ENCODE data around the gene STARD9.
"Not testable (repeated sequence)": the region's sequence is repeated elsewhere in the genome, so short reads cannot be mapped to it uniquely, and the experiment has no call there.

The STARD9 gene

DNA sequence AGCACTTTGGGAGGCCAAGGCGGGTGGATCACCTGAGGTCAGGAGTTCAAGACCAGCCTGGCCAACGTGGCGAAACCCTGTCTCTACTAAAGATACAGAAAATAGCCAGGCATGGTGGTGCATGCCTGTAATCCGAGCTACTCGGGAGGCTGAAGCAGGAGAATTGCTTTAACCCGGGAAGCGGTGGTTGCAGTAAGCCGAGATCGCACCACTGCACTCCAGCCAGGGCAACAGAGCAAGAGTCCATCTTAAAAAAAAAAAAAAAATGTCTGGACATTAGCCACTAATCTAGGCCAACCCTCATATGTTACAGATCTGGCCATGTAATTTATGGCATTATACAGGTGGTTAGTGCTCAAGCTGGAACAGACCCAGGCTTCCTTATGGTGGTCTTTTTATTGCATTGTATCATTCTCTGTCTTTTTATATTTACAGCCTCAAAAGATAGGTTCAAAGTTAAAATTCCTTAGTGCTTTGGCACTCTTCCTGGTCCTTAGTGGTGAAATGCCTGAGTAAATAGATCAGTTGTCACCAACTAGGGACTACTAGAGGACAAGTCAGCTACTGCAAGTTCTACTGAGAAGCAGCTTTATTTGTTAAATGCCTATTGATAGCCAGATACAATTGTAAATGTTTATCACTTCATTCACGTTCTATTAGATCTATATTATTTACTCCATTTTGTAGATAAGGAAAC lies 16.0 kb downstream of the STARD9 start:
- peak; percentile 17 for DNase-seq

DNA sequence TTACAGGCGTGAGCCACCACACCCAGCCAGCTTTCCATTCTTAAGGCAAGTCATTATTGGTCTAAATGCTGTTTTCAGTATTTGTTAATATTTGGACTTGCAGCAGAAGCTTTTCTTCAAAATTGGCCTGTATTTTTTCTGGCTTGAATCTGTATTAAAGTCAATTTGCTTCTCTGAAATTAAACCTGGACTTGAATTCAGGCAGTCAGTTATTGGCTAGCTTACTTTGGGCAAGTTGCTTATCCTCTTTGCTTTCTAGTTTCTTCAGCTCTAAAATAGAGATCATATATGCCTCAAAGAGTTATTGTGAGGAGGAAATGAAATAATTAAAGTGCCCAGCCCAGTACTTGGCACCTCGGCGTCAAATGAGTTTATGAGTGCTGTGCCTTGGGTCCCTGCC lies 17.3 kb downstream of the STARD9 start:
- DNase-seq = no peak

DNA sequence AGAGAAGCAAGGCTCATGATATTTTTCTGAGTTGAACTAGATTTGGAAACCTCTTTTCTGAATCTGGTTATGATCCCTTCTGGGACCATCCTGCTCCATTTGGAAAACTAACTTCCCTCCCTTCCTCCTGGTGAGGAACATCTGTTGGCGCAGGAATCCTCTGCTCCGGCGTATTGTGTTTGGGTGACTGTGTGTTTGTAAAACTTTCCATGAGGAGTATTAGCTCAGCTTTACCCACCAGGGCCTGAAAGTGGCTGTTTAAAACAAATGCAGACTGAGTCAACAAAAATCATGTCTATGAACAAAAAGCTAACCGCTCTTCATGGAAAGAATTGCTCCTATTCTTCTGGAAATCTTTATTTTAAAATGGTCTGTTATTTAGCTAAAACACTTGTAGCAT lies 17.7 kb downstream of the STARD9 start:
- no peak for DNase-seq

DNA sequence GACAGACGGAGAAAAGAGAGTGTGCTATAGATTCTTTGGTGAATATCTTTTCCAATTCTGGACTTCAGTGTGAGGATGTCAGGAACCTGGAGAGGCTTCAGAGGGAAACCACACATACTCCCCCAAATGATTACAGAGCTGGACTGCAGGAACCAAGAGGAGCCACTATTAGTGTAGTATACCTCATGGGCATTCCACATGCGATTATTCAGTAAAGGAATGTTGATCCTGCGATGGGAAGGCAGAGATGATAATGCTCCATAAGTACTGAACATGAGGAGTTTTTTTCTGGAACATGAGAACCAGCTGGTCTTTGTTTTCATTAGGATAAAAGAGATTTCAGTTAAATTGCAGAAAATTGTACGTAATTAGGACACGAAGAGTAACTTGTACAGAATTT lies 18.7 kb downstream of the STARD9 start:
- DNase-seq = no peak

DNA sequence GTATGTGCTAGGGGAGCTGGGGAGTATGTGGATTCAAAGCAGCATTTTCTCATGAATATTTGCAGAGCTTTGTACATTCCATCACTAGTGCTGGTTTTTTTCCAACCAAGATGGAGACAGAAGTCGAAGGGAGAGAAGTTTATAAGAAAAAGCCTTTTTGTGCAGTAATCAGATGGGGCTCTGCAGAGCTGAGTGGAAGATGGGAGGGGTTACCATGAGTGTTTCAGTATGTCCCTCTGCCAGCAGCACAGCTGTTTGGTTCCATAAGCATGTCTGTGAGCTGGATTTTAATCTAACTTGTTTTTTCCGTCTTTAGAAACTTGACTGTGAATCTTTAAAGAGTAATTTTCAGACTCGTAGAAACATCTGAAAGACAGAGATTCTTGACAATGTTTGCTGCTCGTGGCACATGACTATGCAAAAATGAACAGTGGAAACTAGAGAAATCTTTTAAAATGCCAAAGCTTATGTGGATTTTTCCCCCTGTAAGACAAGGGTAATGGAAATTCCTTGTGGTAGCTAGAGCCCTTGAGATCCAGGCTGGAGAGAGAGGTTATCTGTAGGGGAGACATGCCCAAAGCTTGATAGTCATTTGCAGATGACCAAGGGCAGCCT lies 20.3 kb downstream of the STARD9 start:
- DNase-seq = no peak

DNA sequence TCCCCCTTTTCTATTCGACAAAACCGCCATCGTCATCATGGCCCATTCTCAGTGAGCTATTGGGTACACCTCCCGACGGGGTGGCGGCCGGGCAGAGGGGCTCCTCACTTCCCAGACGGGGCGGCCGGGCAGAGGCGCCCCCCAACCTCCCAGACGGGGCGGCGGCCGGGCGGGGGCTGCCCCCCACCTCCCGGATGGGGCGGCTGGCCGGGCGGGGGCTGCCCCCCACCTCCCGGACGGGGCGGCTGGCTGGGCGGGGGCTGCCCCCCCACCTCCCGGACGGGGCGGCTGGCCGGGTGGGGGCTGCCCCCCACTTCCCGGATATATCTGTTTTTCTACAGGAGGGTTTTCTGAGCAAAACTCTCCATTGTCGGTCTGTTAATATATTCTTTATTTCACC lies 25.9 kb downstream of the STARD9 start:
- DNase-seq = not testable (repeated sequence)

DNA sequence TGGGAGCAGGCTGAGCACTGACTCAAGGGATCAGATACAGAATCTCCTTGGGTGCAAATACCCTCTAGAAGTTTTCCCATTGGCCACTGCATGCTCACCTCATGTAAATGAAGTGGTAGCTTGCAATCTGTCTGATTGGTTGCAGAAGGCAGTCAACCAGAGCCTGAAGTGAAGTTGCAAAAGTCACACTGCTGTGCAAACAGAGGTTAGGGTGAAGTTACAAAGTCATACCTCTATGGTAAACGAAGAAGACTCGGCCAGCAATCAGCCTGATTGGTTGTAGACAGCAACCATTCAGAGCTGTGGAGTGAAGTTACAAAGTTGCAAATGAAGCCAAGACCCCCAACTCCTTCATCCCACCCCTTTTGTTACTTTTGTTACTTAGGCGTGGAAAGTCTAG lies 27.1 kb downstream of the STARD9 start:
- no peak for DNase-seq

DNA sequence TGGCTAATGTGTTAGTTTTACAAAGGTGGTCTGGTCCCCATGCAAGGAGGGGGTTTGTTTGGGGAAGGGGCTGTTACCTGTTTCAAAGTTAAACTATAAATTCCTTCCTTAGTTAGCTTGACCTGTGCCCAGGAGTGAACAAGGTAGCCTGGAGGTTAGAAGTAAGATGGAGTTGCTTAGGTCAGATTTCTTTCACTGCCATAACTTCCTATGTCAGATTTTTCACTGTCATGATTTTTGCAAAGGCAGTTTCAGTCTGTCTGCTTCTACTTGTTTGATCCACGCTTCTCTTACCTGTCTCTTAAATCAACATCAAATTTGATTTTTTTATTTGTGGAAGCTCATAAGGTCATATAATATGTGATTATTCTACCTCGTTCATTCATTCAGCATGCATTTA lies 28.6 kb downstream of the STARD9 start:
- DNase-seq = no peak

DNA sequence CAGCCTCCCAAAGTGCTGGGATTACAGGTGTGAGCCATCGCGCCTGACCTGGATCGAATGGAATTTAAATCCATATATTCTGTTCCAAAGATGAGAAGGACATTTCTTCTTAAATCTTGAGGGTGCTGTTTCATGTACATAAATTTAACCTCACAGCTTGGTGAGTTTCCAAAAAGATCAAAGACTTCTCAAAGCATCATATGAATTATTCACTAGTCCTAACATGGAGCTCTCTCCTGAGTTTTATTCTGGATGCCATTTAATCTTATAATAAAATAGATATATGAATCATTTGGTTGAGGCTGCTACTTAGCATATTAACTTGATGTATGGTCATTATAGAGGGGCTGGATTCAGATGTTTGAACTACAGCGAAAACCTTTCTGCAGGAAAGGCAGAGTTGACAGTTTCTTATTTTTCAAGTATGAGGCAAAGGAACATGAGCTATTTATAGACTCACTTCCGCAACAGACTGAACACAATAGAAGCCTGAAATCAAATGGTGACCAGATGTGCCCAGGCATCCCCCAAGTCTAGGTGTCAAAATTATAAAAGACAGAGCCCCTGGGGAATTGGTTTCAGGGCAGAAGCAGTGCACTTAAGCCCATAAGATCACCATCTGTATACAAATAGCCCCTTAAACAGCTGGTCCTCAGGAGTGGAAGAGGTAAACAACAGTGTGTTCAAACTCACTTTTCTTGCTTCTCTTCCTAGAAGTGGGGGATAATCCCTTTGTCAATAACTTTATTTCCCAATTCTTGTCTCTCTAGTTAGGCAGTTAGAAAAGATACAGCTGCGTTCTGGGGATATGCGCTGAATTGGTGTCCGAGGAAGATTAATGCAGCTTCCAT lies 29.7 kb downstream of the STARD9 start:
- DNase-seq = peak; percentile 92

DNA sequence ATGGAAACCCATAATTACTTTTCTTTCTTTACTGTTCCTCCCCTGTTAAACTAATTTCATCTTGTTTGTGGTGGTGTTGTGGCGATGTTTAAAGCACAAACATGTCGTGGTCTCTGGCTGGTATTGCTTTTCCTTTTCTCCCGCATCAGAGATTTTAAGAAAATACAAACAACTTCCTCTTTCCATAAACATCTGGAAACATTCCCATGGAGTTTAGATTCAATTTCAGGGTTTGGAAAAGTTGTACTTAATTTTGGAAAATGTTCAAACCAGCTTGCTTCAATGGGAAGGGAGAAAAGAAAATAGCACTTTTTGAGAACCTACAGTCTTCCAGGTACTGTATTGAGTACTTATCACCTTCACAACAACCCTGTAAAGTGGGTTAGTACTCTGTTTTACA lies 30.4 kb downstream of the STARD9 start:
- DNase-seq = no peak

DNA sequence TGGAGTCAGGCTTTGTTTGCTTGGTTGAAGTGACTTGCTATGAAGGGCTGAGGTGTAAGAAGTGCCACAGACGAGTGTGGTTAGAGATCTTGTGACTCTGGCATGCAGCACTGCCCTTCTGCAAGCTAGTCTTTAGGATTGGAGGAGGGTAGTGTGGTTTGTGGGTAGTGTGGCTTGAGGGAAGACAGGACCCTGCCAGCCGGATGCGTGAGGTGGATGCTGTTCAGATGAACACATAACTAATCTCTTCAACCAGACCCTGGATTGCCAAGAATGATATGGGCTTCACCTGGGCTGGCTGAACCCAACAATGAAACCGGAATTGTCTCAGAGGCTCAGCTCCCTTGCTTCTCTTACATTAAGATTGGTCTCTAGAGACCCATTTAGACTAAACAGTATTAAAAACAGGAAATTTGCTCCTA lies 32.7 kb downstream of the STARD9 start:
- DNase-seq = no peak

DNA sequence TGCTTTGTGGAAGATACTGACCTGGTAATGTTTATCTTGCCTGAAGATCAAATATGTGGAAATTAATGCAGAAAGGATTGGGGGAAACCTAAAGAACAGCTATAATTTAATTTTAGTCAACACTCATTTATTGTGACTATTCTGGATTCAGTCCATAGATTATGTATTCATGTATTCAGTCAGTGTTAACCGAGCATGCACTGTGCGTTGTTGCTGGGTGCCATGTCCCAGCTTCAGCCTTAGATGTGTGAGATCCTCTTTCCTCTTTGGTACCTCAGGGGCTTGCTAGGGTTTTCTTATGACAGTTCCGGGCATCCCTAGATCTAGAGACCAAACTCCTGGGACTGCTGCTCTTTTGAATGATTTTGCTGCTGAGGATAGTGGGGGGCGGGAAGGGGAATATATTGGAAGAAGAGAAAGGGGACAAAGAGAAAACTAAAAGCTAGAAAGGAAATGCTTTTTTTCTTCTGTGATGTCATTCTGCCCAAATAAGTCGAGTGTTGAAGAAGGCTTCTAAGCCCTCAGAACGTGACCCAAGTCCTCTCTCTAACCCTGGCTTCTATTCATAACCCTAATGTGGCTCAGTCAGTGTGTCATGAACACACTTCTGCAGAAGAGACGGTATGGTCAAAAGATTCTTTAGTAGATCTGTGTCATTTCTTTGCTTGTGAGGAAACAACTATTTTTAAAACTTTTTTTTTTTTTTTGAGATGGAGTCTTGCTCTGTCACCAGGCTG lies 33.5 kb downstream of the STARD9 start:
- no peak for DNase-seq

DNA sequence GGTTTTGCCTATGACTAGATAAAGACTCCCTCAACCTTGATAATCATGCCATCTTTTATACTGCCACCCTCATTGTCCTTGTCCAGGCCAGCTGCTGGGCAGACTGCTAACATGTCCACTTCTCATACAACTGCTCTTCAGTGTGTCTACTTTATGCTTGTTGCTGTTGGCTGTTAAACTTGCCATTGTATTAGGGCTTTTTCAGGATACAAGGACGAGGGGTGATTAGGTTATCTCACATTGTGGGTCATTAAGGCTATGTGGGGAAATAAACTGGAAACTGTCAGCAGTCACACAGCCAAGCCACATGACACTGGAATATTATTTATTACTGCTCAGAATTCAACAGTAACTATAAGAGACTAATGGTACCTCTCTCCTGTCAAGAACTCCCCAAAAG lies 36.1 kb downstream of the STARD9 start:
- DNase-seq = no peak

DNA sequence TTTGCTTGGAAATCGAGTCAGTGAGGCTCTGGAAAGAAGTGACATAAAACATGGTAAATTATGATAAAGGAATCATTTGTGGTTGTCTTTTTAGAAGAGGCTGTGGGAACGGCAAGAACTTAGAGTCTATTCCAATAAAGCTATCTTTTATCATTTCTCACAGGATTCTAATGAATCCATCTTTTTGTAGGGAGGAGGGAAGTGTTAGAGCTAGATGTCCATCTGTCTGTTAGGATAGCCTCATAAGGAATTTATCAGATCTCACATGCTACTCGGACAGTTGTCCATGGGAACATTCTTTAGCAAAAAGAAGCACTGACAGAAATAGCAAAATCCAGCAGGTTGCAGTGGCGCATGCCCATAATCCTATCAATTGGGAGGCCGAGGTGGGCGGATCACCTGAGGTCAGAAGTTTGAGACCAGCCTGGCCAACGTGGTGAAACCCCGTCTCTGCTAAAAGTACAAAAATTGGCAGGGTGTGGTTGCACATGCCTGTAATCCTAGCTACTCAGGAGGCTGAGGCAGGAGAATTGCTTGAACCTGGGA lies 37.0 kb downstream of the STARD9 start:
- DNase-seq = no peak

DNA sequence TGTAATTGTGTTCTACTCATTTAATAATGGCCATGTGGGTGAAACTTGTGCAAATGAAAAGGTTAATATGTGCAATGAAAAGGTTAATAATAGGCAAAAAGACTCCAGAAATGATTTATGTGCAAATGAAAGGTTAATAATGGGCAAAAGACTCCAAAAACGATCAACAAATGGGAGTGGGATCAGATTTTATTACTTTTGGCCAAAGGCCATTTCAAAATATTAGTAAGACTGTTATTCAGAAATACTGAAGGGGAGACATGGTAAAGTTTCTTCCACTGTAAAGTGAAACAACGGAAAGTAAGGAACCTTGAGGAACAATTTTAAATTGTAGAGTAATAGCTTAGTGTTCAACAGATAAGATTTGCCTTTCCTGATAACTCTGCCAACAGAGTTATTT lies 40.7 kb downstream of the STARD9 start:
- no peak for DNase-seq

DNA sequence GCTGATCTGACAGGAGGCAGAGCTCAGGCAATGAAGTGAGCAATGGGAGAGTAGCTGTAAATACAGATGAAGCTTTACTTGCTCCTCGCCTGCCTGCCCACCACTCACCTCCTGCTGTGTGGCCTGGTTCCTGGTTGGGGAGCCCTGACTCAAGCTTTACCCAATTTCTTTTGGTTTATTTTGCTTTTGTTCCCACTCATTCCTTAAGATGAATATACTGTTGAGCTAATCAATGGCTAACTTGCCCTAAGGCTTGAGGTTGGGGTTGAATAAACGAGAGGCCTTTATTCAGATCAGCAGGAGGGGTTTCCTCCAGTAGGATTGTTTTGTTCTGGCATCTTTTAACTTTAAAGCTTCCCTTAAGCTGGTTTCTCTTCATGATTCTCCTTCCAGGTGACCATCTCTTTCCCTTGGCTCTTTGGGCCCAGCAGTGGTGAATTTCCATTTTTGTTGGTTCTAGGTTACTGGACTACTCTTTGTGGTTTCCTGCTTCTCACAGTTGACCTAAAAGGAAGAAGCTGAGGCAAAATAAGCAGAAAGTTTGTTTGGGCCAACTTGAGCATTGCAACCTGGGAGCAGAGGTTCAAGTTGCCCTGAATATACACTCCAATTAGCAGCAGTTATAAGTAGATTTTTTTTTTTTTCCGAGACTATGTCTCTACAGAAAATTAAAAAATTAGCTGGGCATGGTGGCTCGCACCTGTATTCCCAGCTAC lies 44.4 kb downstream of the STARD9 start:
- no peak for DNase-seq

DNA sequence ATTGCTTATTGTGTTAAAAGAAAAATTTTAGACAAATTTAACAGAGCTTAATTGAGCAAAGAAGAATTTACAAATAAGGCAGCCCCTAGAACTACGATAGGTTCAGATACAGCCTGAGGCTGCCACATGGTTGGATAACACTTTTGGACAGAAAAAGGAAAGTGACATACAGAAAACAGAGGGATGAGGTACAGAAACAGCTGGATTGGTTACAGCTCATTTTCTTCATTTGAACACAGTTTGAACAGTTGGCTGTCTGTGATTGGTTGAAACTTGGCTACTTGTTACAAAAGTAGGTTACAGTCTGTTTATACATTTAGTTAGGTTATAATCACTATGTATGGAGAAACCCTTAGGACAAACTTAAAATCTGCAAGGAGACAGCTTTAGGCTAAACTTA lies 46.0 kb downstream of the STARD9 start:
- DNase-seq = no peak

DNA sequence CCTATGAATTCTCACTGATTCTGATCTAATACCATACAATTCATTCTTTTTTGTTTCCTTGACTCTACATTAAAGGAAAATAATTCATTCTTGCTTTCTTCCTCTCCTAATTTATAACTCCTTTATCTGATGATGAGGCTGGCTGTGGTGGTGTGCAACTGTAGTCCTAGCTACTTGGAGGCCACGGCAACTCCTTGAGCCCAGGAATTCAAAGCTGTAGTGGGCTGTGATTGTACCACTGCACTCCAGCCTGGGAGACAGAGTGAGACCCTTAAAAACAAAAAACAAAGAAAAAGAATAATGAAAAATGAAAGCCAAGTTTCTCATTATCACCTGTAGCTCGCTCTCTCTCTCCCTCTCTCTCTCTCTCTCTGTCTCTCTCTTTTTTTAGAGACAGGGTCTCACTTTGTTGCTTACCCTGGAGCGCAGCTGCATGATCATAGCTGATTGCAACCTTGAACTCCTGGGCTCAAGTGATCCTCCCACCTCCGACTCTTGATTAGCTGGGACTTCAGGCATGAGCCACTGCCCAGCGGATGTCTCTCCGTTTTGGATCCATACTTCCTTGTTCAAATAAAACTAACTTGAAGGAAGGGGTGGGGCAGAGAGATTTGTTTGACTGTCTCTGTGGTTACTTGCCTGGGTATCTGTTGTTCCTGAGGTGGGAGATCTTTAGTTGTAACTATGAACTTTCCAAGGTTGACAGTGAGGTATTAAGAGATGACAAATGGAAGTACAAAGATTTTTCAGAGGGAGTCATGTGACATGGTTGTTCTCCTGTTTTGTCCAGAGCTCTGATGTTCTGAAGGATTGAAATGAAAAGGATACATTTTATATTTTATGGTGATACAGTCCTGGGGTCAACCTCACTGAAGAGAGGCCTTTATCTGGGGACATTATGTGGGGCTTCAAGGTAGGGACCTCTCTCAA lies 46.9 kb downstream of the STARD9 start:
- no peak for DNase-seq

DNA sequence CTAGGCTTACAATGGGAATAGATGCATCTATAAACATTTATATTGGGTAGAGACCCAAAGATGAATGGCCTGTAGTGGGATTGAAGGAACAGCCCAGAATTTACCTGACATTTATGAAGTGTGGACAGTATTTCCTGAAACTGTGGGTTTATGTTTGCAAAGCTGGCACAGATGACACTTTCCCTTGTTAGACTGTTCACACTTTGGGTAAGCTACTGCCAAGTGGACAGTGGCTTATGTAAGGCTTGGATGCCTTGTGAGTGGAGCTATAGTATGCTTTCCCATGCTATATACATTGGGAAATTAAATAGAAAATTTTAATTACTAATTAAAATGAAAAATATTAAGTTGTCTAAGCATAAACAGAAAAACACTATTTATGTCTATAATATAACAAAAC lies 48.5 kb downstream of the STARD9 start:
- DNase-seq = no peak

DNA sequence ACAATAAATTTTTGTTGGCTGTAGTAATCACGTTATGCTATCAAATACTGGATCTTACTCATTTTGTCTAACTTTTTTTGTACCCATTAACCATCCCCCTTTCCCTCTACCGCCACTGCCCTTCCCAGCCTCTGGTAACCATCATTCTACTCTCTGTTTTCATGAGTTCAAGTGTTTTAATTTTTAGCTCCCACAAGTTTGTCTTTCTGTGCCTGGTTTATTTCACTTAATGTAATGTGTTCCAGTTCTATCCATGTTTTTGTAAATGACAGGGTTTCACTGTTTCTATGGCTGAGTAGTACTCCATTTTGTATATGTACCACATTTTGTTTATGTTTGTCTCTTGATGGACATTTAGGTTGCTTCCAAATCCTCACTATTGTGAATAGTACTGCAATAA lies 52.1 kb downstream of the STARD9 start:
- no peak for DNase-seq

DNA sequence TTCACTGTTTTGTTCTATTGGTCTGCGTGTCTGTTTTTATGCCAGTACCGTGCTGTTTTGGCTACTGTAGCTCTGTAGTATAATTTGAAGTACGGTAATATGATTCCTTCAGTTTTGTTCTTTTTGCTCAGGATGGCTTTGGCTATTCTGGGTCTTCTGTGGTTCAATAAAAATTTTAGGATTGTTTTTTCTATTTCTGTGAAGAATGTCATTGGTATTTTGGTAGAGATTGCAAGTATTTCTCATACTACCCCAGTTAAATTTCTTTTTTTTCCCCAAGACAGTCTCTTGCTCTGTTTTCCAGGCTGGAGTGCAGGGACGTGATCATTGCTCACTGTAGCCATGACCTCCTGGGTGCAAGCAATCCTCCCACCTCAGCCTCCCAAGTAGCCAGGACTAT lies 53.4 kb downstream of the STARD9 start:
- DNase-seq = no peak
